HAP-1 (cell line): Measurements from ENCODE around the gene SPATA4.
A peak's percentile ranks its signal among the peaks of the same experiment; 100 is the strongest.

Source experiments
- DNase-seq, 2 experiments: peaks; one replicate each; pipeline ENCODE4 v3.0.0-alpha.2; 2016 to 2020; ENCODE audit warnings: low spot score in 2 of 2
- H3K27me3 ChIP-seq: fragments of 250-450 bp; sonication (Bioruptor Pico); 2 replicates; pipeline ENCODE4 v1.5.1; 2020; ENCODE audit warnings: low read depth, mild to moderate bottlenecking, moderate library complexity
- H3K36me3 ChIP-seq: fragments of 250-450 bp; sonication (Bioruptor Pico); replicated peaks from 2 replicates; pipeline ENCODE4 v1.5.1; 2020; ENCODE audit warnings: mild to moderate bottlenecking
- H3K4me1 ChIP-seq: fragments of 250-450 bp; sonication (Bioruptor Pico); 2 replicates; pipeline ENCODE4 v1.5.1; 2020; ENCODE audit warnings: mild to moderate bottlenecking
- H3K4me3 ChIP-seq: fragments of 250-450 bp; sonication (Bioruptor Pico); 2 replicates; pipeline ENCODE4 v1.5.1; 2020; ENCODE audit warnings: mild to moderate bottlenecking, moderate library complexity
- H3K9me3 ChIP-seq: fragments of 250-450 bp; sonication (Bioruptor Pico); 2 replicates; pipeline ENCODE4 v1.5.1; 2020; ENCODE audit warnings: mild to moderate bottlenecking, moderate library complexity
- in situ Hi-C: fragments of 300-500 bp; cut with MboI; formaldehyde crosslinking; loops from 3 replicates; pipeline ENCODE4 v1.14.3; 2020; ENCODE audit warnings: low sequenced_read_pairs, inconsistent platforms, mixed read lengths

Gene SPATA4

GRCh38 chr4:176163041-176163440 lies 32.3 kb downstream of the SPATA4 start:
- DNase-seq = no peak
- H3K4me1 ChIP-seq = no peaks in the 10 kb centered on the region
- in situ Hi-C loops = no loop called here
- no peaks in the 10 kb centered on the region for H3K36me3 ChIP-seq
- no peaks in the 10 kb centered on the region for H3K9me3 ChIP-seq
- H3K4me3 ChIP-seq = no peak overlapping the region
- H3K27me3 ChIP-seq = no peaks in the 10 kb centered on the region

GRCh38 chr4:176156656-176157055 lies 38.7 kb downstream of the SPATA4 start:
- Histone ChIP-seq H3K4me3 (no peak overlapping the region), H3K4me1 (no peaks in the 10 kb centered on the region), H3K27me3 (no peaks in the 10 kb centered on the region), H3K9me3 (no peaks in the 10 kb centered on the region), H3K36me3 (no peaks in the 10 kb centered on the region)
- no peak for DNase-seq
- in situ Hi-C loops = no loop called here

GRCh38 chr4:176153124-176153523 lies 42.3 kb downstream of the SPATA4 start:
- in situ Hi-C loops = loop anchor here (5.0 kb wide), 1 partner anchor 184 kb away; no protein-coding TSS in a partner anchor
- H3K4me3 ChIP-seq = no peak overlapping the region
- DNase-seq = no peak
- no peaks in the 10 kb centered on the region for H3K36me3 ChIP-seq
- H3K4me1 ChIP-seq = no peaks in the 10 kb centered on the region
- H3K9me3 ChIP-seq = no peaks in the 10 kb centered on the region
- no peaks in the 10 kb centered on the region for H3K27me3 ChIP-seq

GRCh38 chr4:176150704-176151103 lies 44.7 kb downstream of the SPATA4 start:
- in situ Hi-C loops = loop anchor here (5.0 kb wide), 1 partner anchor 187 kb away; no protein-coding TSS in a partner anchor
- H3K9me3 ChIP-seq = no peaks in the 10 kb centered on the region
- H3K27me3 ChIP-seq = no peaks in the 10 kb centered on the region
- no peak for DNase-seq
- no peaks in the 10 kb centered on the region for H3K4me1 ChIP-seq
- H3K4me3 ChIP-seq = no peak overlapping the region
- H3K36me3 ChIP-seq = no peaks in the 10 kb centered on the region

- Histone ChIP-seq H3K9me3 (no peaks in the 10 kb centered on the region), H3K36me3 (no peaks in the 10 kb centered on the region), H3K4me3 (no peak overlapping the region), H3K4me1 (no peaks in the 10 kb centered on the region), H3K27me3 (no peaks in the 10 kb centered on the region)
- DNase-seq = no peak
- in situ Hi-C loops = loop anchor here (5.0 kb wide), 1 partner anchor 187 kb away; no protein-coding TSS in a partner anchor
Observed at GRCh38 chr4:176150356-176150682, 45.1 kb downstream of the SPATA4 start.

- in situ Hi-C loops = loop anchor here (5.0 kb wide), 1 partner anchor 187 kb away; no protein-coding TSS in a partner anchor
- Histone ChIP-seq H3K9me3 (no peaks in the 10 kb centered on the region), H3K4me1 (no peaks in the 10 kb centered on the region), H3K36me3 (no peaks in the 10 kb centered on the region), H3K27me3 (no peaks in the 10 kb centered on the region), H3K4me3 (no peak overlapping the region)
- DNase-seq = no peak
Observed at GRCh38 chr4:176149680-176150355, 45.6 kb downstream of the SPATA4 start.

GRCh38 chr4:176142253-176142652 lies 53.1 kb downstream of the SPATA4 start:
- Histone ChIP-seq H3K27me3 (no peaks in the 10 kb centered on the region), H3K4me1 (peaks cover 6% of the 10 kb centered on the region), H3K36me3 (no peaks in the 10 kb centered on the region), H3K9me3 (no peaks in the 10 kb centered on the region), H3K4me3 (no peak overlapping the region)
- peak; percentile 56 to 74 for DNase-seq
- in situ Hi-C loops = no loop called here

GRCh38 chr4:176139518-176139917 lies 55.9 kb downstream of the SPATA4 start:
- in situ Hi-C loops = no loop called here

GRCh38 chr4:176137631-176138030 lies 57.8 kb downstream of the SPATA4 start:
- in situ Hi-C loops = no loop called here

More at GRCh38 chr4:176139518-176139917, 55.9 kb downstream of the SPATA4 start:
- DNase-seq = no peak
- no peaks in the 10 kb centered on the region for H3K36me3 ChIP-seq
- no peaks in the 10 kb centered on the region for H3K27me3 ChIP-seq
- no peak overlapping the region for H3K4me3 ChIP-seq
- H3K9me3 ChIP-seq = no peaks in the 10 kb centered on the region
- H3K4me1 ChIP-seq = peaks cover 6% of the 10 kb centered on the region

GRCh38 chr4:176134670-176135069 lies 60.7 kb downstream of the SPATA4 start:
- no peaks in the 10 kb centered on the region for H3K9me3 ChIP-seq
- in situ Hi-C loops = no loop called here
- H3K4me1 ChIP-seq = peaks cover 4% of the 10 kb centered on the region; the same call in 1 of the 2 replicates
- H3K36me3 ChIP-seq = no peaks in the 10 kb centered on the region
- H3K4me3 ChIP-seq = no peak overlapping the region
- no peak for DNase-seq
- H3K27me3 ChIP-seq = no peaks in the 10 kb centered on the region

More at GRCh38 chr4:176137631-176138030, 57.8 kb downstream of the SPATA4 start:
- H3K4me3 ChIP-seq = no peak overlapping the region
- DNase-seq = no peak
- H3K27me3 ChIP-seq = no peaks in the 10 kb centered on the region
- no peaks in the 10 kb centered on the region for H3K9me3 ChIP-seq
- H3K4me1 ChIP-seq = peaks cover 5% of the 10 kb centered on the region
- no peaks in the 10 kb centered on the region for H3K36me3 ChIP-seq
